Prostate gland (tissue), 2 donors: ENCODE measurements around the gene THAP12. TPM values are rescaled to one million over a fixed set of nuclear protein-coding genes. Genes with fewer than 3 reads are reported as not detected.

Experiments used
- DNase-seq: peaks from one replicate; pipeline ENCODE4 v3.0.0-alpha.2; 2019; ENCODE audit warnings: low spot score
- H3K27ac ChIP-seq, 2 donors: fragments of 200-600 bp; sonication (generic); 2 replicates each; pipeline ENCODE4 v1.5.1; 2017 to 2019
- H3K27me3 ChIP-seq: fragments of 200-600 bp; sonication (generic); replicated peaks from 2 replicates; pipeline ENCODE4 v1.5.1; 2019; ENCODE audit not compliant: insufficient read depth
- H3K36me3 ChIP-seq, 2 donors: fragments of 200-600 bp; sonication (generic); 1 replicate in 1 of 2; 2 replicates in 1 of 2; pipeline versions ENCODE4 v1.5.1 to v1.8.1; 2017 to 2019
- H3K4me1 ChIP-seq: fragments of 200-600 bp; sonication (generic); replicated peaks from 2 replicates; pipeline ENCODE4 v1.5.1; 2019
- H3K4me3 ChIP-seq, 2 donors: fragments of 200-600 bp; sonication (generic); 2 replicates each; pipeline ENCODE4 v1.5.1; 2017 to 2019
- H3K9me3 ChIP-seq: fragments of 200-600 bp; sonication (generic); 2 replicates; pipeline ENCODE4 v1.5.1; 2017
- POLR2A ChIP-seq: fragments of 450-650 bp; IDR thresholded peaks from one replicate; pipeline ENCODE4 v1.6.1; 2016; ENCODE audit warnings: antibody characterized with exemption, mild to moderate bottlenecking
- POLR2AphosphoS5 ChIP-seq: sonication (generic); formaldehyde crosslinking; IDR thresholded peaks from one replicate; pipeline ENCODE4 v1.6.1; 2017; ENCODE audit warnings: antibody characterized with exemption
- WGBS: methylation state at CpG from one replicate; pipeline ENCODE4 v1.1.5; 2018; 5-methylcytosine and 5-hydroxymethylcytosine counted together
- intact Hi-C: fragments of 100-400 bp; cut with DNase I; formaldehyde crosslinking; loops from one replicate; pipeline ENCODE4 v1.14.2; 2022
- total RNA-seq, 2 donors: library from RNA; depleted of rRNA; stranded (reverse); fragments of >200 nt; gene quantifications; one replicate each; pipeline ENCODE4 v1.1.0, GENCODE V29; 2016
- TF ChIP-seq, protein P1 (sequence below), 4 experiments: fragments of 200-600 bp in 2 of 4; fragments of 450-650 bp in 2 of 4; sonication (generic) in 2 of 4; IDR thresholded peaks; 1 replicate in 3 of 4; 2 replicates in 1 of 4; pipeline ENCODE4 v1.5.1; 2016 to 2019; ENCODE audit warnings: antibody characterized with exemption in 4 of 4, mild to moderate bottlenecking in 2 of 4, moderate library complexity in 2 of 4

THAP12 gene
- total RNA-seq, 2 donors from 2014 or later = 26.6 to 31.9 TPM

DNA sequence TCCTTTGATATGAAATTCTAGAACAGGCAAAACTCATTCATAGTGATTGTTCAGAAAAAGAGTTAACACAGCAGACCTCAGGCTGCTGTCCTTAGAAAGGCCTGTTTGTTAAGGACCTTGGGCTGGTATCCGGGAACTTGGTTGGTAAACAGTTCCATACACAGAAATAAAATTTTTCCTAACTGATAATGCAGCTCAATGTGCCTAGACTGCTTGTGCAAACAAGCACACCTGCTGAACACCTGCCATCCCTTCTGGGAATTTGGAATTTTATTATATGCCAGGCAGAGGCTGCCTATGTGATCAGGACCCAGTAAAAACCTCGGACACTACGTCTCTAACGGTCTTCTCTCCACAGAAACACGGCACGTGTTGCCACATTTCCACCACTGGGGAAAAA lies 11.5 kb downstream of the THAP12 start:
- no peaks in the 10 kb centered on the region for H3K4me1 ChIP-seq
- 62% methylated on average over 6 of the region's 6 CpGs for WGBS

DNA sequence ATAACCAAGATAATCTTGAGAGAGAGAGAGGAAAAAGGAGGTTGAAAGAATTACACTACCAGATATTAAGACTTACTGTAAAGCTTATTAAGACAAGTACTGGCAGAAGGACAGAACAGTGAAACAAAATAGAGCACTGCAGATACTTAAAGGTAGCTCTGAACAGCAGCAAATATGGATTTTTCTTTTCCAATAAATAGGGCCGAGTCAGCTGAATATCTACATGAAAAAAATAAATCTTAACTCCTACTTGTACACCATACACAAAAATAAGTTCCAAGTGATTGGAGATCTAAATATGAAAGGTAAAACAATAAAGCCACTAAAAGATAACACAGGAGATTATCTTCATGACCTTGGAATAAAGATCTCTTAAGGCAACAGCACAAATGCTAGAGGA lies 12.4 kb downstream of the THAP12 start:
- Histone ChIP-seq H3K9me3 (no peaks in the 10 kb centered on the region), H3K4me1 (no peaks in the 10 kb centered on the region), H3K36me3 (no peaks in the 10 kb centered on the region), H3K4me3 (no peak overlapping the region), H3K27me3 (no peaks in the 10 kb centered on the region), H3K27ac (no peak overlapping the region)
- WGBS = 41% methylated on average over 1 of the region's 1 CpG
- DNase-seq = no peak
- intact Hi-C loops = no loop called here
- TF ChIP-seq POLR2A = no peak
- no peak for TF ChIP-seq POLR2AphosphoS5
- TF ChIP-seq, protein P1, sequence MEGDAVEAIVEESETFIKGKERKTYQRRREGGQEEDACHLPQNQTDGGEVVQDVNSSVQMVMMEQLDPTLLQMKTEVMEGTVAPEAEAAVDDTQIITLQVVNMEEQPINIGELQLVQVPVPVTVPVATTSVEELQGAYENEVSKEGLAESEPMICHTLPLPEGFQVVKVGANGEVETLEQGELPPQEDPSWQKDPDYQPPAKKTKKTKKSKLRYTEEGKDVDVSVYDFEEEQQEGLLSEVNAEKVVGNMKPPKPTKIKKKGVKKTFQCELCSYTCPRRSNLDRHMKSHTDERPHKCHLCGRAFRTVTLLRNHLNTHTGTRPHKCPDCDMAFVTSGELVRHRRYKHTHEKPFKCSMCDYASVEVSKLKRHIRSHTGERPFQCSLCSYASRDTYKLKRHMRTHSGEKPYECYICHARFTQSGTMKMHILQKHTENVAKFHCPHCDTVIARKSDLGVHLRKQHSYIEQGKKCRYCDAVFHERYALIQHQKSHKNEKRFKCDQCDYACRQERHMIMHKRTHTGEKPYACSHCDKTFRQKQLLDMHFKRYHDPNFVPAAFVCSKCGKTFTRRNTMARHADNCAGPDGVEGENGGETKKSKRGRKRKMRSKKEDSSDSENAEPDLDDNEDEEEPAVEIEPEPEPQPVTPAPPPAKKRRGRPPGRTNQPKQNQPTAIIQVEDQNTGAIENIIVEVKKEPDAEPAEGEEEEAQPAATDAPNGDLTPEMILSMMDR (IDR thresholded peaks at IDR 0.05) = no peak

More for the DNA sequence above, 11.5 kb downstream of the THAP12 start:
- Histone ChIP-seq H3K4me3 (no peak overlapping the region), H3K9me3 (no peaks in the 10 kb centered on the region), H3K27me3 (no peaks in the 10 kb centered on the region), H3K27ac (no peak overlapping the region), H3K36me3 (no peaks in the 10 kb centered on the region)
- TF ChIP-seq POLR2AphosphoS5 = no peak
- TF ChIP-seq, protein P1 (IDR thresholded peaks at IDR 0.05) = no peak
- no peak for TF ChIP-seq POLR2A
- intact Hi-C loops = no loop called here
- no peak for DNase-seq

DNA sequence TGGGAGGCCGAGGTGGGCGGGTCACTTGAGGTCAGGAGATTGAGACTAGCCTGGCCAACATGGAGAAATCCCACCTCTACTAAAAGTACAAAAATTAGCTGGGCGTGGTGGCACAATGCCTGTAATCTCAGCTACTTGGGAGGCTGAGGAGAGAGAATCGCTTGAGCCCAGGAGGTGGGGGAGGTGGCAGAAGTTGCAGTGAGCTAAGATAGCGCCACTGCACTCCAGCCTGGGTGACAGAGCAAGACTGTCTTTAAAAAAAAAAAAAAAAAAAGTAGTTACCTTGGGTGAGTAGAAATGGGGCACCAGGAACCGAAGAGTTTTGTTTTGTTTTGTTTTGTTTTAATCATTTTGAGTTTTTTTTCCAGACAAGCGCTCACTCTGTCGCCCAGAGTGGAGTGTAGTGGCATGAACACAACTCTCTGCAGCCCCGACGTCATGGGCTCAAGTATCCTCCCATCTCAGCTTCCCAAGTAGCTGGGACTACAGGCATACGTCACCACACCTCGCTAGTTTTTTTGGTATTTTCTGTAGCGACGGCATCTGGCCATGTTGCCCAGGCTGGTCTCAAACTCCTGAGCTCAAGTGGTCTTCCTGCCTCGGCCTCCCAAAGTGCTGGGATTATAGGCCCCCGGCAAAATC lies 15.8 kb downstream of the THAP12 start:
- H3K27me3 ChIP-seq = no peaks in the 10 kb centered on the region
- H3K9me3 ChIP-seq = no peaks in the 10 kb centered on the region
- WGBS = 94% methylated on average over 16 of the region's 16 CpGs
- TF ChIP-seq POLR2AphosphoS5 (no peak), POLR2A (no peak)
- TF ChIP-seq, protein P1 (IDR thresholded peaks at IDR 0.05) = no peak
- H3K27ac ChIP-seq = no peak overlapping the region
- no peaks in the 10 kb centered on the region for H3K4me1 ChIP-seq
- no peaks in the 10 kb centered on the region for H3K36me3 ChIP-seq
- intact Hi-C loops = no loop called here
- H3K4me3 ChIP-seq = no peak overlapping the region
- no peak for DNase-seq

DNA sequence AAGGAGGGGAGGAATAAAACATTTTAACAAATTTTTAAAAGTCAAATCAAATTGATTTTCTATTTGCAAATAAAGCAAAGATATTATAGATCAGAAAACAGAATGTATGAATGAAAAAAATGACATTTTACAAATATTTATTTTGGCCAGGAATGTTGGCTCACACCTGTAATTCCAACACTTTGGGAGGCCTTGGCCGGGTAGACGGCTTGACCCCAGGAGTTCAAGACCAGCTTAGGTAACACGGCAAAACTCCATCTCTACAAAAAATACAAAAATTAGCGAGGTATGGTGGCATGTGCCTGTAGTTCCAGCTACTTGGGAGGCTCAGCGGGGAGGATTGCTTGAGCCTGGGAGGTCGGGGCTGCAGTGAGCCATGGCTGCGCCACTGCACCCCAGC lies 18.2 kb downstream of the THAP12 start:
- H3K36me3 ChIP-seq = no peaks in the 10 kb centered on the region
- no peak overlapping the region for H3K27ac ChIP-seq
- H3K9me3 ChIP-seq = no peaks in the 10 kb centered on the region
- H3K4me3 ChIP-seq = no peak overlapping the region
- H3K27me3 ChIP-seq = no peaks in the 10 kb centered on the region
- H3K4me1 ChIP-seq = no peaks in the 10 kb centered on the region
- intact Hi-C loops = no loop called here
- DNase-seq = no peak
- WGBS = 93% methylated on average over 7 of the region's 7 CpGs
- TF ChIP-seq POLR2A (no peak), POLR2AphosphoS5 (no peak)
- TF ChIP-seq, protein P1 (IDR thresholded peaks at IDR 0.05) = no peak

- intact Hi-C loops = no loop called here
- Histone ChIP-seq H3K4me3 (no peak overlapping the region), H3K27me3 (no peaks in the 10 kb centered on the region), H3K36me3 (no peaks in the 10 kb centered on the region), H3K4me1 (no peaks in the 10 kb centered on the region), H3K9me3 (no peaks in the 10 kb centered on the region), H3K27ac (no peak overlapping the region)
- 66% methylated on average over 2 of the region's 2 CpGs for WGBS
- DNase-seq = no peak
- TF ChIP-seq POLR2AphosphoS5 (no peak), POLR2A (no peak)
- TF ChIP-seq, protein P1 (IDR thresholded peaks at IDR 0.05) = no peak
Measured at GRCh38 chr11:76361776-76362175, 19.2 kb downstream of the THAP12 start.
